PFSK-1 (cell line): ENCODE data around the gene RAB11A.

ENCODE experiments used
- FOXP2 ChIP-seq: optimal IDR thresholded peaks from 2 replicates; pipeline ENCODE3; 2011; ENCODE audit warnings: borderline replicate concordance, control low read depth, inconsistent platforms; ENCODE audit not compliant: insufficient read depth; ENCODE audit errors: extremely low read length, extremely low read depth
- POLR2AphosphoS5 ChIP-seq: IDR thresholded peaks from 2 replicates; pipeline ENCODE4 v1.6.1; 2012; ENCODE audit warnings: low read depth, mild to moderate bottlenecking, control low read depth, low read length, moderate library complexity
- SIN3A ChIP-seq: IDR thresholded peaks from 2 replicates; pipeline ENCODE4 v1.6.1; 2012; ENCODE audit warnings: mild to moderate bottlenecking, low read length, moderate library complexity, borderline replicate concordance; ENCODE audit not compliant: insufficient read depth
- TAF1 ChIP-seq: IDR thresholded peaks from 2 replicates; pipeline ENCODE4 v1.6.1; 2012; ENCODE audit warnings: low read length, control low read depth, borderline replicate concordance; ENCODE audit not compliant: insufficient read depth
- TF ChIP-seq, protein P1 (sequence below), 2 experiments: IDR thresholded peaks; 2 replicates each; pipeline versions ENCODE4 v1.6.1 to v1.8.0; 2011 to 2012; ENCODE audit warnings: low read depth in 2 of 2, low read length in 2 of 2, control low read depth in 1 of 2, inconsistent platforms in 1 of 2, mild to moderate bottlenecking in 1 of 2, moderate library complexity in 1 of 2; ENCODE audit not compliant: insufficient read depth in 1 of 2

The RAB11A gene

DNA sequence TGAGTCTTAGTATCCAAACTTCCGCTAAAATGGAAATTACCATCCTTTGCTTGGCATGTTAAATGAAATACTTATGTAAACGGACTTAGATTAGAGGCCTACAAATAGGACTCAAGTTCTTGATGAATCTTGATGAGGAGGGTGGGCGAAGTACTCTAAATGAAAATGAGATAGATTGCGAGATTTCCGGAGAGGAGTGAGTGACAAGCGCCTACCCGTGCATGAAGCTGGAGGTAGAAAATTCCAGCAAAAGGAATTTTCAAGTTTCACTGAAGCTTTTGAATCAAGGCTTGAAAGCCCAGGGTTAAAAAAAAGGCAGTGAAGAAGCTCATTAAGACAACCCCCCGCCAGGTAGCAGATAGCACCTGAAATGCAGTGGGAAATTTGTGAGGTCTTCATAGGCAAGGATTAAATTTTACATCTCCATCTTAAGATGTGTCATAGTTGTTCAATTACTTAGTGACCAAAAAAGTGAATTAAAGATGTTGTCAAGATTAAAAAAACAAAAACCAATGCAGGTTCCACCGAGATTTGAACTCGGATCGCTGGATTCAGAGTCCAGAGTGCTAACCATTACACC is 655 bp upstream of the RAB11A start:
- TF ChIP-seq FOXP2 (no peak), TAF1 (no peak), SIN3A (no peak), POLR2AphosphoS5 (no peak)
- TF ChIP-seq, protein P1, sequence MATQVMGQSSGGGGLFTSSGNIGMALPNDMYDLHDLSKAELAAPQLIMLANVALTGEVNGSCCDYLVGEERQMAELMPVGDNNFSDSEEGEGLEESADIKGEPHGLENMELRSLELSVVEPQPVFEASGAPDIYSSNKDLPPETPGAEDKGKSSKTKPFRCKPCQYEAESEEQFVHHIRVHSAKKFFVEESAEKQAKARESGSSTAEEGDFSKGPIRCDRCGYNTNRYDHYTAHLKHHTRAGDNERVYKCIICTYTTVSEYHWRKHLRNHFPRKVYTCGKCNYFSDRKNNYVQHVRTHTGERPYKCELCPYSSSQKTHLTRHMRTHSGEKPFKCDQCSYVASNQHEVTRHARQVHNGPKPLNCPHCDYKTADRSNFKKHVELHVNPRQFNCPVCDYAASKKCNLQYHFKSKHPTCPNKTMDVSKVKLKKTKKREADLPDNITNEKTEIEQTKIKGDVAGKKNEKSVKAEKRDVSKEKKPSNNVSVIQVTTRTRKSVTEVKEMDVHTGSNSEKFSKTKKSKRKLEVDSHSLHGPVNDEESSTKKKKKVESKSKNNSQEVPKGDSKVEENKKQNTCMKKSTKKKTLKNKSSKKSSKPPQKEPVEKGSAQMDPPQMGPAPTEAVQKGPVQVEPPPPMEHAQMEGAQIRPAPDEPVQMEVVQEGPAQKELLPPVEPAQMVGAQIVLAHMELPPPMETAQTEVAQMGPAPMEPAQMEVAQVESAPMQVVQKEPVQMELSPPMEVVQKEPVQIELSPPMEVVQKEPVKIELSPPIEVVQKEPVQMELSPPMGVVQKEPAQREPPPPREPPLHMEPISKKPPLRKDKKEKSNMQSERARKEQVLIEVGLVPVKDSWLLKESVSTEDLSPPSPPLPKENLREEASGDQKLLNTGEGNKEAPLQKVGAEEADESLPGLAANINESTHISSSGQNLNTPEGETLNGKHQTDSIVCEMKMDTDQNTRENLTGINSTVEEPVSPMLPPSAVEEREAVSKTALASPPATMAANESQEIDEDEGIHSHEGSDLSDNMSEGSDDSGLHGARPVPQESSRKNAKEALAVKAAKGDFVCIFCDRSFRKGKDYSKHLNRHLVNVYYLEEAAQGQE (IDR thresholded peaks at IDR 0.05; ENCODE audit: insufficient read depth in 1 of 2, low read depth in 2 of 2, low read length in 2 of 2) = no peak

DNA sequence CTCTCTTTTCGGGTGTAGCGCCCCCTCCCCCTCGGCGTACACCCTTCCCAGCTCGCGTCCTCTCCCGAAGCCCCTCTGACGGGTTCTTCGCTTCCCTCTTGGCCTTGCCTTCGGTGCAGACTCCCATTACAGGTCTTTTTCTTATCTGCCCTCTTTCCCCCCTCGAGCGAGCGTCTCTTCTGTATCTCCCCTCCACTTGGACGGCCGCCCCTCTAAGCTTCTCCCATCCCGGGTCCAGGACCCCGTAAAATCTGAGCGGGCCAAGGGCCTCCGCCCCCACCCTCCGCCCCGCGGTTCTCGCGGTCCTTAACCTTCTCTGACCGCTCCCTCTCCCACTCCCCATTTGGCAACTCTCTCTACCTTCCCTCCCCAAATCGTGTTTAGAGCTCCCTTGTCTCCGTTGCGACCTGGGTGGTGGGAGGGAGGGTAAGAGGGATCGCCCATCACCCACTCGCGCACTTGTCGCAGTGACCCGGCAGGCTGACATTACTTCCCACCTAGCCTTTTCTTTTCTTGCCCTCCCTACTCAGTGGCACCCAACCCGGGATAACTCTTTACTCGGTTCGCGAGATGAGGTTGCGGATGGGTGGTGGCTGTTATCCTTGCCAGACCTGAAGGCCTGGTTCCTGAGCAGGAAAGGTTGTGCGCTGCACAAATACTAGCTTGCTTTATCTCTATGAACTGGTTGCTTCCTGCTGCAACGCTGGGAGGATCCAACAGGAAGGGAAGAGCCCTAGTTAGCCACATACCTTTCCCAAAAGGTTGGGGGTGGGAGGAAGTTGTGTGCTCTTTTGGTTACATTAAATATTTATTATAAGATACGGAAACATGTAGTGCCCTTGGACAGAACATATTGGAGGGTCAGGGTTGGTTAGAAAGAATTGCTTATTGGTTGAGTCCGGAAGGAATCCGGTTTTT is 922 bp downstream of the RAB11A start:
- no peak for TF ChIP-seq FOXP2
- TF ChIP-seq SIN3A = peak; percentile 25; the same call in 1 of the 2 replicates
- peak; percentile 40; the same call in 1 of the 2 replicates for TF ChIP-seq POLR2AphosphoS5
- TF ChIP-seq, protein P1 (IDR thresholded peaks at IDR 0.05; ENCODE audit: insufficient read depth in 1 of 2, low read depth in 2 of 2, low read length in 2 of 2) = no peak

DNA sequence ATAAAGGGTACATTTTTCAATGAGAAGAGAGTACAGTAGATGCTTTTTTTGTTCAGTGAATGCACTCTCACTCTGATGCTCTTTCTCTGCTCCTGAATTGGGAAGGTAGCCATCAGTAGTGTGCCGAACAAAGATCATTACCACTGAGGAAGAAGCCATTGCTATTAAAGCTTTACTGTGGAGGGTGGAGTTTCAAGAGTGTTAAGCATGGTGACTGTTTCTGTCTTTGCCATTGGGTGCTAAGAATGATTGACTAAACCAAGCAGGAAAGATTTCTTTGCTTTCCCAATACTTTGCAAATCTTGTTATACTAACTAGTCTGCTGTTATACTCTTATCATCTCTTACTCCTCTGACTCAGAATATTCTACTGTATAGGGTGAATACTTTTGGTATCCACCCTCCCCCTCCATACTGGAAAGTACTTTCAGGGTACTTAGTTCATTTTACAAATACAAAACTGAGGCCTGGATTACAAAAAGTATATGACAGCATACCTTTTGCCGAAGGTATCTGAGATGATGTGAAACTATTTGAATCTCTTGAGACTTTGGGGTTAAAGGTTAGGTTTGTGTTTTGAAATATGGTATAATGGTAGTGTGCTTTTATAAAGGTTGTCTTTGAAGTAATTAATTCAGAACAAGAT is 1.7 kb downstream of the RAB11A start:
- TF ChIP-seq TAF1 (no peak), POLR2AphosphoS5 (no peak; the same call in 1 of the 2 replicates), FOXP2 (no peak), SIN3A (no peak)
- TF ChIP-seq, protein P1 (IDR thresholded peaks at IDR 0.05; ENCODE audit: insufficient read depth in 1 of 2, low read depth in 2 of 2, low read length in 2 of 2) = no peak

DNA sequence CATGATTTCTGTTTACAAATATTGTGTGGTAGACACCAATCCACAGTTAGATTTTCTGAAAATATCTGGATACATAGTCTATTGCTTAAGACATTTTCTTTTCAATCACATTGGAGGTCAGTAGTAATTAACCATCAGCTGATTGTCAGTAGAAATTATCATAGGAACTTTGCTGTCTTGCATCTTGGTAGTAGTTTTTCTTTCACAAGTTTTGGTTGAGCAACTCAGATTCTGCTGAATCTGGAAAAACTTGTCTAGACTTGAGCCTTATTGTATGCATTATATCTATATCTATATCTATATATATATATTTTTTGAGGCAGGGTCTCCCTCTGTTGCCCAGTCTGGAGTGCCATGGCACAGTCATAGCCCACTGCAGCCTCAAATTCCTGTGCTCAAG is 4.0 kb downstream of the RAB11A start:
- no peak for TF ChIP-seq SIN3A
- no peak for TF ChIP-seq TAF1
- TF ChIP-seq, protein P1 (IDR thresholded peaks at IDR 0.05; ENCODE audit: insufficient read depth in 1 of 2, low read depth in 2 of 2, low read length in 2 of 2) = no peak
- no peak for TF ChIP-seq FOXP2
- TF ChIP-seq POLR2AphosphoS5 = no peak
